Measurements from ENCODE around the gene MYH15. TPM values are rescaled to one million over a fixed set of nuclear protein-coding genes. Genes with fewer than 3 reads are reported as not detected.

MYH15 gene
- total and polyA plus RNA-seq, 2 of the 8 experiments (the other 6 are each of a cell fraction or from before 2014, with no cell fraction given) = under 0.01 TPM; not detected in 1

GRCh38 chr3:108501535-108501934 is 8.9 kb downstream of the MYH15 start:
- no peak overlapping the region for H3K4me3 ChIP-seq (ENCODE audit: extremely low read depth in 1 of 4, insufficient read depth in 2 of 4, low read depth in 3 of 4, low read length in 4 of 4)
- H3K79me1 ChIP-seq (ENCODE audit: low read depth, low read length) = no peaks in the 10 kb centered on the region
- no peaks in the 10 kb centered on the region for H3K36me3 ChIP-seq (ENCODE audit: control insufficient read depth in 2 of 4, insufficient read depth in 4 of 4, low read length in 3 of 4)
- H3K27ac ChIP-seq (ENCODE audit: low read depth, low read length) = no peak overlapping the region
- no peak for FAIRE-seq
- H4K8ac ChIP-seq (ENCODE audit: extremely low read depth, insufficient read depth, low read length) = no peak overlapping the region
- no peak overlapping the region for H3K9ac ChIP-seq (replicated peaks in 1 of 4; ENCODE audit: extremely low read depth in 1 of 4, low read depth in 3 of 4, low read length in 3 of 4)
- no peaks in the 10 kb centered on the region for H4K20me1 ChIP-seq (replicated peaks in 1 of 2; ENCODE audit: control insufficient read depth in 1 of 2, insufficient read depth in 2 of 2, low read length in 2 of 2)
- H3K23me2 ChIP-seq (ENCODE audit: low read depth, low read length) = no peaks in the 10 kb centered on the region
- no peak overlapping the region for H3K4me2 ChIP-seq (ENCODE audit: insufficient read depth in 1 of 2, low read depth in 2 of 2, low read length in 2 of 2)
- no peaks in the 10 kb centered on the region for H3K4me1 ChIP-seq (replicated peaks in 1 of 4; ENCODE audit: control insufficient read depth in 3 of 4, insufficient read depth in 4 of 4, low read length in 3 of 4)
- H3K79me2 ChIP-seq (ENCODE audit: control insufficient read depth in 1 of 2, insufficient read depth in 2 of 2, low read length in 2 of 2) = no peaks in the 10 kb centered on the region
- no peaks in the 10 kb centered on the region for H3K27me3 ChIP-seq (replicated peaks in 1 of 4; ENCODE audit: control insufficient read depth in 3 of 4, extremely low read depth in 1 of 4, insufficient read depth in 3 of 4, low read length in 3 of 4)
- no peak overlapping the region for H2BK20ac ChIP-seq (ENCODE audit: low read length)
- H2AK5ac ChIP-seq (ENCODE audit: low read depth, low read length) = no peak overlapping the region
- no peak overlapping the region for H3K56ac ChIP-seq (replicated peaks; ENCODE audit: insufficient read length, low read depth, low read length)
- H2AFZ ChIP-seq (ENCODE audit: low read length) = no peak overlapping the region
- no peaks in the 10 kb centered on the region for H3K9me3 ChIP-seq (ENCODE audit: insufficient read depth in 2 of 2, low read depth in 1 of 2, low read length in 1 of 2)
- H2BK5ac ChIP-seq (ENCODE audit: low read depth, low read length) = no peak overlapping the region
- H2BK15ac ChIP-seq (ENCODE audit: low read length) = no peak overlapping the region
- H3K14ac ChIP-seq (ENCODE audit: insufficient read length) = no peak overlapping the region
- no peak overlapping the region for H3K4ac ChIP-seq (replicated peaks; ENCODE audit: insufficient read length, low read depth, low read length)
- WGBS, 2 experiments (ENCODE audit: extremely low coverage in 1 of 2, insufficient coverage in 1 of 2, insufficient read length in 1 of 2, insufficient replicate concordance in 2 of 2, low coverage in 1 of 2, low lambda C conversion rate in 2 of 2, missing lambda C conversion rate in 1 of 2) = 94% methylated on average over 5 of the region's 5 CpGs; no CpG with 5 or more reads in 1 of the 2 experiments
- no peak overlapping the region for H4K91ac ChIP-seq (replicated peaks; ENCODE audit: insufficient read length, low read length)
- H3K18ac ChIP-seq (ENCODE audit: extremely low read depth, low read length) = no peak overlapping the region
- POLR2A ChIA-PET (ENCODE audit: partially characterized antibody) = no interaction called here
- H4K5ac ChIP-seq (ENCODE audit: insufficient read length, low read depth, low read length) = no peak overlapping the region
- no peak for DNase-seq (ENCODE audit: low read depth in 1 of 2, low spot score in 2 of 2)
- H3K23ac ChIP-seq (ENCODE audit: insufficient read length) = no peak overlapping the region
- H2BK12ac ChIP-seq (ENCODE audit: low read depth, low read length) = no peak overlapping the region
- CTCF ChIA-PET (ENCODE audit: partially characterized antibody) = interaction anchor here (0.9 to 5.0 kb wide), 3 partner anchors 12 to 101 kb away, joined by 3 to 30 read pairs (median 15); no protein-coding TSS in a partner anchor
- H2BK120ac ChIP-seq (replicated peaks; ENCODE audit: low read depth, low read length) = no peak overlapping the region
- TF ChIP-seq HDAC2 (IDR thresholded peaks at IDR 0.05; ENCODE audit: borderline replicate concordance in 1 of 2, low read depth in 2 of 2, low read length in 2 of 2) = no peak
- no peak for TF ChIP-seq HDAC6 (IDR thresholded peaks at IDR 0.05; ENCODE audit: low read depth, low read length)
- TF ChIP-seq CREB1 (IDR thresholded peaks at IDR 0.05) = no peak
- no peak for TF ChIP-seq SIN3A (conservative IDR thresholded peaks at IDR 0.05 in 1 of 2, IDR thresholded peaks at IDR 0.05 in 1 of 2; ENCODE audit: low read depth in 1 of 2, low read length in 2 of 2)
